CD14-positive monocyte (primary cell): ENCODE measurements around the gene MLLT1. TPM values are rescaled to one million over a fixed set of nuclear protein-coding genes. Genes with fewer than 3 reads are reported as not detected.
"Not testable (repeated sequence)": the region's sequence is repeated elsewhere in the genome, so short reads cannot be mapped to it uniquely, and the experiment has no call there.

Source experiments
- DNase-seq, 3 donors: peaks; one replicate each; pipeline ENCODE4 v3.0.0-alpha.2; 2011 to 2022
- H2AFZ ChIP-seq: 2 replicates; pipeline ENCODE4 v1.6.0; 2012; ENCODE audit warnings: mild to moderate bottlenecking, low read depth, low read length, inconsistent platforms; ENCODE audit not compliant: insufficient read depth, poor library complexity, severe bottlenecking
- H3K27ac ChIP-seq, 2 donors: 1 replicate in 1 of 2; 2 replicates in 1 of 2; pipeline ENCODE4 v1.5.1; 2012 to 2013; ENCODE audit warnings: low read length in 2 of 2, control low read depth in 1 of 2, inconsistent platforms in 1 of 2, low read depth in 1 of 2, mild to moderate bottlenecking in 1 of 2
- H3K27me3 ChIP-seq, 2 donors: one replicate each; pipeline versions ENCODE4 v1.6.0 to v1.6.1; 2011 to 2013; ENCODE audit warnings: low read length in 2 of 2; ENCODE audit not compliant: control insufficient read depth in 2 of 2, insufficient read depth in 2 of 2
- H3K36me3 ChIP-seq, 2 donors: replicated peaks in 1 of 2; 1 replicate in 1 of 2; 2 replicates in 1 of 2; pipeline versions ENCODE4 v1.5.1 to v1.6.1; 2012 to 2013; ENCODE audit warnings: low read length in 2 of 2, control low read depth in 1 of 2, inconsistent platforms in 1 of 2, mild to moderate bottlenecking in 1 of 2; ENCODE audit not compliant: insufficient read depth in 2 of 2, control insufficient read depth in 1 of 2
- H3K4me1 ChIP-seq, 2 donors: 1 replicate in 1 of 2; 2 replicates in 1 of 2; pipeline versions ENCODE4 v1.5.1 to v1.6.1; 2012 to 2013; ENCODE audit warnings: low read length in 2 of 2, control low read depth in 1 of 2, inconsistent platforms in 1 of 2, mild to moderate bottlenecking in 1 of 2, moderate library complexity in 1 of 2; ENCODE audit not compliant: insufficient read depth in 2 of 2, control insufficient read depth in 1 of 2
- H3K4me2 ChIP-seq: replicated peaks from 2 replicates; pipeline ENCODE3; 2012; ENCODE audit warnings: low read length, moderate library complexity, mild to moderate bottlenecking; ENCODE audit not compliant: poor library complexity, severe bottlenecking; ENCODE audit errors: extremely low read depth
- H3K4me3 ChIP-seq, 3 experiments: fragments of 200-600 bp in 1 of 3; sonication (generic) in 1 of 3; replicated peaks in 1 of 3; 1 replicate in 2 of 3; 2 replicates in 1 of 3; pipeline ENCODE4 v1.5.1; 2011 to 2013; ENCODE audit warnings: low read length in 3 of 3, mild to moderate bottlenecking in 3 of 3, control low read depth in 2 of 3, low read depth in 2 of 3, inconsistent platforms in 1 of 3, moderate library complexity in 1 of 3
- H3K79me2 ChIP-seq: 2 replicates; pipeline ENCODE4 v1.6.0; 2012; ENCODE audit warnings: mild to moderate bottlenecking, control low read depth, inconsistent platforms, low read length, moderate library complexity; ENCODE audit not compliant: insufficient read depth
- H3K9ac ChIP-seq: 2 replicates; pipeline ENCODE4 v1.6.0; 2017; ENCODE audit warnings: low read length, mild to moderate bottlenecking; ENCODE audit not compliant: insufficient read depth, poor library complexity, severe bottlenecking
- H3K9me3 ChIP-seq, 2 donors: replicated peaks in 1 of 2; 1 replicate in 1 of 2; 2 replicates in 1 of 2; pipeline versions ENCODE4 v1.5.1 to v1.6.1; 2012 to 2013; ENCODE audit warnings: low read length in 2 of 2, control low read depth in 1 of 2; ENCODE audit not compliant: control insufficient read depth in 1 of 2, insufficient read depth in 1 of 2
- H4K20me1 ChIP-seq: 2 replicates; pipeline ENCODE4 v1.6.0; 2012; ENCODE audit warnings: mild to moderate bottlenecking, low read length, control low read depth, moderate library complexity; ENCODE audit not compliant: insufficient read depth
- H3K27ac Mint-ChIP-seq, 7 donors: one replicate each; pipeline ENCODE4 v1.8.0; 2020; ENCODE audit warnings: mild to moderate bottlenecking in 7 of 7, mixed read lengths in 7 of 7, moderate library complexity in 6 of 7, inconsistent platforms in 2 of 7
- H3K27me3 Mint-ChIP-seq, 3 donors: one replicate each; pipeline ENCODE4 v1.8.0; 2021 to 2022; ENCODE audit warnings: low read depth in 3 of 3, mild to moderate bottlenecking in 3 of 3, mixed read lengths in 3 of 3, moderate library complexity in 3 of 3, inconsistent platforms in 1 of 3
- H3K36me3 Mint-ChIP-seq, 2 donors: one replicate each; pipeline ENCODE4 v1.8.0; 2020; ENCODE audit warnings: mixed read lengths in 2 of 2, inconsistent platforms in 1 of 2, mild to moderate bottlenecking in 1 of 2
- H3K4me1 Mint-ChIP-seq: one replicate; pipeline ENCODE4 v1.8.0; 2020; ENCODE audit warnings: mild to moderate bottlenecking, mixed read lengths
- H3K4me3 Mint-ChIP-seq, 2 donors: one replicate each; pipeline ENCODE4 v1.8.0; 2020; ENCODE audit warnings: mild to moderate bottlenecking in 2 of 2, mixed read lengths in 2 of 2, moderate library complexity in 1 of 2
- H3K9me3 Mint-ChIP-seq, 7 donors: one replicate each; pipeline ENCODE4 v1.8.0; 2020 to 2022; ENCODE audit warnings: mixed read lengths in 7 of 7, mild to moderate bottlenecking in 6 of 7, moderate library complexity in 6 of 7, inconsistent platforms in 2 of 7
- CTCF ChIP-seq: fragments of 200-600 bp; IDR thresholded peaks from one replicate; pipeline ENCODE4 v1.8.0; 2022; ENCODE audit warnings: antibody characterized with exemption, mild to moderate bottlenecking
- WGBS: methylation state at CpG from one replicate; pipeline ENCODE4 v1.1.5; 2013; ENCODE audit warnings: missing lambda C conversion rate; ENCODE audit not compliant: insufficient coverage; 5-methylcytosine and 5-hydroxymethylcytosine counted together
- intact Hi-C, 2 donors: fragments of 100-400 bp; cut with micrococcal nuclease; formaldehyde crosslinking; loops; one replicate each; pipeline versions ENCODE4 v1.15.0 to v1.15.1; 2023
- polyA plus RNA-seq, 3 donors: library from polyadenylated mRNA; depleted of rRNA in 1 of 3; unstranded in 2 of 3; stranded (reverse) in 1 of 3; fragments of 300-500 nt in 2 of 3; fragments of >200 nt in 1 of 3; fragmentation: Illumina TruSeq in 2 of 3; gene quantifications; 1 replicate in 2 of 3; 2 replicates in 1 of 3; pipeline ENCODE4 v1.2.3, GENCODE V29; 2012 to 2021

The MLLT1 gene
- polyA plus RNA-seq, 3 donors, result 0.65 to 17.3 (median 0.99) TPM

DNA sequence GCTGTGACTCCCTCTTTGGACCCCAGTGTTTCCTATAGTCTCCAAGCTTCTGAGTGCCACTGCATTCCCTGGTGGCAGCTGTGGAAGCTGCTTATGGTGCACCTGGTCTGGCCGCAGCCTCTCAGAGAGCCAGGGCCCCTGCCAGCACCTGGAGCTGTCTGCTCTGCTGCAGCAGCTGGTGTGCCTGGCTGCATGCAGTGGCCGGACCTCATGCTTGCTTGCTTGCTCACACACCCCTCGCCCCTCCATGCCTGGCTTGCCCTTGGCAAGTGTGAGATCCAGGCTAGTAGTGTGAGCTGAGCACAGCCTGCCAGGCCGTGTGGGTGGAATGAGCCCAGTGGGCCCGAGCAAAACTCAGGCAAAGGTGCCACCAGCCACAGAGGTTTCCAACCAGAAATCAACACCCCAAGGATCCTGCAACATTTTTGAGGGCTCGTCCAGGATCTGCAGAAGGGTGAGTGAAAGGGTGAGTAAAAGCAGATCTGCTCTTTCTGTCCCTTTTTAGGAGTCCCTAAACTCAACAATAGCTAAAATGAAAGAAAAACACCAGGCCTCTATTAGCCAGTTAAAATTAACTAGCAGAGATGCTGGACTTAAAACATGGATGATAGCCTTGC lies 7.6 kb upstream of the MLLT1 start:
- no peak overlapping the region for H3K4me2 ChIP-seq
- 86% methylated on average over 3 of the region's 6 CpGs for WGBS
- intact Hi-C loops, result no loop called here
- no peaks in the 10 kb centered on the region for H4K20me1 ChIP-seq
- peaks cover 62 to 70% of the 10 kb centered on the region in 2 donors for H3K9me3 ChIP-seq
- no peak overlapping the region for H3K27ac ChIP-seq
- H3K36me3 ChIP-seq, result no peaks in the 10 kb centered on the region
- H2AFZ ChIP-seq, result no peak overlapping the region
- peak overlapping the region in 1 of 3 experiments; percentile 8 for H3K4me3 ChIP-seq
- Mint-ChIP-seq H3K9me3 (peaks cover 48 to 83% (median 78%) of the 10 kb centered on the region in 7 donors), H3K27ac (no peak overlapping the region), H3K36me3 (peaks cover 0 to 7% of the 10 kb centered on the region in 2 donors), H3K27me3 (peaks cover 0 to 20% (median 7%) of the 10 kb centered on the region in 3 donors), H3K4me3 (no peak overlapping the region), H3K4me1 (no peaks in the 10 kb centered on the region)
- no peak for DNase-seq
- H3K4me1 ChIP-seq, result no peaks in the 10 kb centered on the region
- H3K27me3 ChIP-seq, result no peaks in the 10 kb centered on the region
- TF ChIP-seq CTCF, result no peak
- H3K9ac ChIP-seq, result no peak overlapping the region
- H3K79me2 ChIP-seq, result no peaks in the 10 kb centered on the region

DNA sequence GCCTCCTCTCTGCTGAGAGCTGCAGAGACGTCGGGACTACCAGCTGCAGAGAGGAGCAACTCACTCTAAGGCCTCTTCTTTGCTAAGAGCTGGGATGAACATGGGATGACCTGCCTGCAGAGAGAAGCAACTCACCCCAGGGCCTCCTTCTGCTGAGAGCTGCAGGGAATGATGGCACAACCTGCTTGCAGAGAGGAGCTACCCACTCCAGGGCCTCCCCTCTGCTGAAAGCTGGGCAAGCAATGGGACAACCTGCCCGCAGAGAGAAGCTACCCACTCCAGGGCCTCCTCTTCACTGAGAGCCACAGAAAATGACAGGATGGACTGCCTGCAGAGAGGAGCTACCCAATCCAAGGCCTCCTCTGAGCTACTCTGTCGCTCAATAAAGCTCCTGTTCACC lies 6.9 kb upstream of the MLLT1 start:
- Mint-ChIP-seq H3K9me3 (peaks cover 41 to 76% (median 71%) of the 10 kb centered on the region in 7 donors), H3K4me3 (no peak overlapping the region), H3K27me3 (peaks cover 0 to 18% (median 6%) of the 10 kb centered on the region in 3 donors), H3K36me3 (peaks cover 0 to 6% of the 10 kb centered on the region in 2 donors), H3K4me1 (no peaks in the 10 kb centered on the region), H3K27ac (no peak overlapping the region)
- no peak overlapping the region for H3K9ac ChIP-seq
- intact Hi-C loops, result no loop called here
- H2AFZ ChIP-seq, result no peak overlapping the region
- no peak overlapping the region for H3K4me2 ChIP-seq
- TF ChIP-seq CTCF, result no peak
- no peaks in the 10 kb centered on the region for H3K79me2 ChIP-seq
- H3K9me3 ChIP-seq, result peaks cover 55 to 63% of the 10 kb centered on the region in 2 donors
- no peaks in the 10 kb centered on the region for H3K36me3 ChIP-seq
- H3K27me3 ChIP-seq, result no peaks in the 10 kb centered on the region
- H3K27ac ChIP-seq, result no peak overlapping the region
- no peaks in the 10 kb centered on the region for H3K4me1 ChIP-seq
- no peaks in the 10 kb centered on the region for H4K20me1 ChIP-seq
- WGBS, result 88% methylated on average over 4 of the region's 4 CpGs
- H3K4me3 ChIP-seq, result no peak overlapping the region
- DNase-seq, result no peak

- intact Hi-C loops, H3K27ac Mint-ChIP-seq, H3K27me3 ChIP-seq, H2AFZ ChIP-seq, H3K9ac ChIP-seq, H3K36me3 Mint-ChIP-seq, DNase-seq, H3K4me3 Mint-ChIP-seq, H3K36me3 ChIP-seq, H3K27ac ChIP-seq, H3K4me2 ChIP-seq, H3K4me3 ChIP-seq: not testable (repeated sequence)
- H3K4me1 ChIP-seq, result peaks cover 23 to 24% of the 10 kb centered on the region in 2 donors
- H3K79me2 ChIP-seq, result peaks cover 21% of the 10 kb centered on the region
- Mint-ChIP-seq H3K9me3 (peaks cover 19 to 34% (median 29%) of the 10 kb centered on the region in 7 donors), H3K27me3 (peaks cover 0 to 18% (median 7%) of the 10 kb centered on the region in 3 donors), H3K4me1 (peaks cover 18% of the 10 kb centered on the region)
- H3K9me3 ChIP-seq, result peaks cover 16 to 20% of the 10 kb centered on the region in 2 donors
- no CpG with 5 or more reads among the region's 6 CpGs for WGBS
- H4K20me1 ChIP-seq, result peaks cover 19% of the 10 kb centered on the region
Measured at GRCh38 chr19:6282393-6282792, 2.6 kb upstream of the MLLT1 start.
